NCI-H82 (cell line): ENCODE data around the gene EYS.

Experiments used
- DNase-seq: peaks from one replicate; lab custom pipeline; 2025; lab: John Stamatoyannopoulos, UW

EYS gene

DNA sequence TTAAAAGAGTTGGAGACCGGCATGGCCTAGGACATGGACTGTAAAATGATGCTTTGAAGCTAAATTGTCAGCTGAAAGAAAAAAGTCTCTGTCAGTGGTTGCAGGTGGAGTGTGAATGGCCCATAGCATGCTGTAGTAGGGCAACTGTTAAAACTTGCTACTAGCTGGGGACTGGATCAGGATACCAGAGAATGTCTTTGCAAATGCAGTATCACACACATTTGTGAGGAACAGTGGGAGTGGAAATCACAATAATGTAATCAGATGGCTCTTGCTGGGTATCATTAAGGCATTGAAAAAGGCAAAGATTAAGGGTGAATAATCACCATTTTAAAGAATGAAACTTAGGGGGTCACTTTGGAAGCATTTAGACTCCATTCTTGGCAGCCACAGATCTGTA is 737.9 kb downstream of the EYS start:
- no peak for DNase-seq

GRCh38 chr6:64955435-64955848 is 751.6 kb downstream of the EYS start:
- no peak for DNase-seq

DNA sequence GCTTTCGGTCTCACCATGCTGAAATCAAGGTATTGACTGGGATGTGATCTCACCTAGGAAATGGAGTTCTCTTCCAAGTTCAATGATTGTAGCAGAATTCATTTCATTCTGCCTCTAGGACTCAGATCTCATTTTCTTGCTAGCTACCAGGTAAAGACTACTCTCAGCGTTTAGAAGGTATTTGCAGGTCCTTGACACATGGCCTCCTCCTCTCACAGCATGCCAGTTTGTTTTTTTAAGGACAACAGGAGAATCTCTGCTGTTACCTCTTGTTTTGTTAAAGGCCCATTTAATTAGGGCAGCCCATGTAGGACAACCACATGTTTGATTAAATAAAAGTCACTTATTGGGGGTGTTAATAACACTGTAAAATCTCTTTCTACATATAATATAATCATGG is 757.8 kb downstream of the EYS start:
- DNase-seq, result peak; percentile 1

DNA sequence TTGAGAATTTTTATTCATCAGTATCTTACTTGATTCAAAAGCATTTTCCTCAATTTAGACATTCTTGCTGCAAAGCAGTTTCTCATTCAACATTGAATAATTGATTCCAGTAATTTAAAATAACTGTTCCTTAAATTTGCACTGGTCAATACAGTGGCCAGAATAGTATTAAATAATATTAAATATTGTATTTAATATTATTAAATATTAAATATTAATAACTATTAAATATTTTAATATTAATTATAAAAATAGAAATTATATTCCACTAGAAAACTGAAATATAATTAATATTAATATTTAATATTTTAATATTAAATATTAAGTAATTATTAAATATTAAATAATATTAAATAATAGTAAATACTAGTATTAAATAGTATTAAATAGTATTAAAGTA is 758.8 kb downstream of the EYS start:
- no peak for DNase-seq

DNA sequence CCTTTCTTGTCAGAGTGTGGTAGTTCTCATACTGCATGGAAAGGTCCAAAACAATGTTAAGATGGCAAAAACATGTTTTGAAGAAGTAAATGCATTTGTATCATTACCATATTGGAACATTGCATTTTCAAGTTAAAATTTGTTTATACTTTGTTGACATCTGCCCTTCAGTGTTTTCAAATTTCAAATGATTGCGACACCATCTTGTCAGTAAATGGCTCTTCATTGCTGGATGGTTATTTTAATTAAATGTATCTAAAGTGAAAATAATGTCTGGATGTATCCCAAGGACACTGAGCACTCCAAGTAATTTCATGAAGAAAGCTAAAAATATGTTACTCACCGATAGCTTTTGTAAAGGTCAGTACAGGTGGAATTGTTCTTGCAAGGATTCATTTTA is 761.6 kb downstream of the EYS start:
- DNase-seq, result no peak

- DNase-seq, result no peak
These were observed 774.5 kb downstream of the EYS start for GRCh38 chr6:64932486-64932885.

DNA sequence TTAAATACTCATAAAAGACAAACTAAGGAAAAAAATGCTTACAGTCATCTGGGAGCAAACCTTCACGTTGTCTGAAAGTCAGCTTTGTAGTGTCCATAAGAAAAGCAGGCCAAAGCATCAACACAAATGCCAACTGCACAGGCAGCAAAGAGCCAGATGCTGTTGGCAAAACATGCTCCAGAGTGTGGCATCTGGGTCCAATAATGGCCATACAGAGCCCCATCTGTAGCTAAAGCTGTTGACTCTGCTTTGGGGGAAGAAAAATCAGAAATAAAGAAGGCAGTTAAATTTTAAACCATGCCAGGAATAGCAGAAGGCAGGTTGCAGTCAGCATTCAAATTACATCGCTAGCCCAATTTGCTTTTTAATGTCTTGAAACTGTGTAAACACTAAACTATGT is 776.3 kb downstream of the EYS start:
- DNase-seq, result no peak

DNA sequence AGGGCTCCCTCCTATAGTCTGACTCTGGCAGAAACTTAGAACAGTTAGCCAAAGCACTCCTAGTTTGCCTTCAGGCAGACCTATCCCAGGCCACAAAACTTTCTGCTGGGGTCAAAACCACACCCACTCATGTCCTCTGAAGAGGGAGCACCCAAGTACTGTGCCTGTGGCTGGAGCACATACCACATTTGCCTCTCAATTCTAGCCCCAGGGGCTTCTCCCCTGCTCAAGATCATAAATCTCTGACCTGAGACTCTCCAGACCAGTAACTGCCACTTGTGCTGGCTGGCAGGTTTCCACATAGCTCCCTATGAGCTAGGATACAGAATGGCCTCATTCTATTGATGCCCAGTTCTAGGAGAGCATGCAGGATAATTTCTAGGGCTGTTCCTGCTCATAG is 781.0 kb downstream of the EYS start:
- no peak for DNase-seq

GRCh38 chr6:64920257-64920656 is 786.8 kb downstream of the EYS start:
- no peak for DNase-seq

DNA sequence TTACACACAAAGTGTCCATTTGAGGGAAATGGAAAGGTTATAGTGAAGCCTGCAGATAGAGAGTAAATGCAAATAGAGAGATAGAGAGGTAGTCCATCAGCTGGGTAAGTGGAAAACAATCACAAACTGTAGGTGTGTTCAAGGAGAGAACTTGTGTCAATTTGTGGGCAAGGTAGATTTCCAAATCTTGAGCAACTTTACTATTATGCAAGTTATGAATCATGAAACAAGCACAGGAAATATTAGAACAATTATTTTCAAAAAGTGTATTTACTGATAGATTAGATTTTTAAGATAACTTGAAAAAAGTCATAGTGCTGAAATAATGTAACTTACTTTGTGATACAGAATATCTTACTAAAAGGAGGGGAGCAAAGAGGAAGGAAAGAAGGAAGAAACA is 792.9 kb downstream of the EYS start:
- DNase-seq, result no peak

GRCh38 chr6:64912966-64913365 is 794.1 kb downstream of the EYS start:
- DNase-seq, result no peak

- no peak for DNase-seq
These were observed 798.9 kb downstream of the EYS start for GRCh38 chr6:64908104-64908503.

- no peak for DNase-seq
These were observed 802.4 kb downstream of the EYS start for GRCh38 chr6:64904616-64905015.

DNA sequence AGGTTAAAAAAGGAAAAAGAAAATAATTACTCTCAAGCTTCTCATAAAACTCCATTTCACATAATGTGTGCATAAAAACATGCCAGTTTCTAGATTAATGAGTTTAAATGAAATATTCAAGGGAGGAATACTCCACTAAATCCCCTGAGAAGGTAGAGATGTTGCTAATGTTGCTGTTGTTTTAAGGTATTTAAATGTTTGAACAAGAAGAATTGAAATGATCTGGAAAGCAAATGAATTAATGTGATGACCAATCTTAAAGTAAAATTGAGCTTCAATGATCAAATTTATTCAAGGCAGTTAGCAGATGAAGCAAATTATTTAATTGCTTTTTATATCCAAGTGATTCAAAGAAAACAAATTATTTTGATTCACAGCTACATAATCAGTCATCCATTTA is 804.4 kb downstream of the EYS start:
- DNase-seq, result no peak

DNA sequence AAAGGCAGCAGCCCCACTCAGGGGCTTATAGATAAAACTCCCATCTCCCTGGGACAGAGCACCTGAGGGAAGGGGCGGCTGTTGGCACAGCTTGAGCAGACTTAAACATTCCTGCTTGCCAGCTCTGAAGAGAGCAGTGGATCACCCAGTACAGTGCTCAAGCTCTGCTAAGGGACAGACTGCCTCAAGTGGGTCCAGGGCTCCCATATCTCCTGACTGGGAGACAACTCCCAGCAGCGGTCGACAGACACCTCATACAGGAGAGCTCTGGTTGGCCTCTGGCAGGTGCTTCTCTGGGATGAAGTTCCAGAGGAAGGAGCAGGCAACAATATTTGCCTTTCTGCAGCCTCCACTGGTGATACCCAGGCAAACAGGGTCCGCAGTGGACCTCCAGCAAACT is 810.1 kb downstream of the EYS start:
- no peak for DNase-seq

- DNase-seq, result no peak
These were observed 811.1 kb downstream of the EYS start for GRCh38 chr6:64895945-64896344.

- no peak for DNase-seq
These were observed 816.4 kb downstream of the EYS start for GRCh38 chr6:64890609-64891008.

GRCh38 chr6:64889144-64889543 is 817.9 kb downstream of the EYS start:
- DNase-seq, result no peak

GRCh38 chr6:64874776-64875175 is 832.2 kb downstream of the EYS start:
- DNase-seq, result no peak

DNA sequence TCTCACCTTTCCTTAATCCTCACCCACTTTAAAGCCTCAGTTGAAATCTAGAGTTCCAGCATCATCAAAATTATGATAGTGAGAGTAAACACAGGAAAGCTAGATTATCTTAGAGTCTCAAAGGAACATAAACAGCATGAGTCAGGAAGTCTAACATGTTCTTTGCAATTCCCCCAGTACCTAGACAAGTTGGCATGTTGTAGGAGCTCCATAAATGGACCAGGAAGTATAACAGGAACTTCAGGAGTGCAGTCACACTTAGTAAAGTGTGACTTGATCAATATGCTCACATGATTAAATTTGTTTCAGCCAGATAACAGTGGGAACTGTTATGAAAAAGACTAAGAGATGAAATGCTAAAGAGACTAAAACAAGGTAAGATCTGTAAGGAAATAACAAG is 834.4 kb downstream of the EYS start:
- no peak for DNase-seq

- no peak for DNase-seq
These were observed 845.9 kb downstream of the EYS start for GRCh38 chr6:64861039-64861651.

- no peak for DNase-seq
These were observed 846.8 kb downstream of the EYS start for GRCh38 chr6:64860203-64860602.

DNA sequence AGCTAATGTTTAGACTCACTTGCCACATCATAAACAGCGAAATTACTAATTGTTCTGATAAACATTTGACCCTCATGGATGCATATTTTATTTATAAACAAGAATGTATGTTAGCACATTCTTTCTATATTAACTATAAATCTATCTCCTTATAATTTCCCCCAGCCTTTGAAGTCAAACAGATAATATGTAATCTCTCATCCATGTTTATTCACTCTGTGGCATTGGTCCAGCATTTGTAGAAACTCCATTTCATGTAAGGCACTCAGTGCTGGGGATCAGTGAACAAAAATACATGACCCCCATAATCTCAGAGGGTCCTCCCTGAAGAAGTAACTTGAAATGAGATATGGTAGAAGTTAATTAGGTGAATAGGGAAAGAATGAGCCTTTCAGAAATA is 856.9 kb downstream of the EYS start:
- DNase-seq, result no peak

DNA sequence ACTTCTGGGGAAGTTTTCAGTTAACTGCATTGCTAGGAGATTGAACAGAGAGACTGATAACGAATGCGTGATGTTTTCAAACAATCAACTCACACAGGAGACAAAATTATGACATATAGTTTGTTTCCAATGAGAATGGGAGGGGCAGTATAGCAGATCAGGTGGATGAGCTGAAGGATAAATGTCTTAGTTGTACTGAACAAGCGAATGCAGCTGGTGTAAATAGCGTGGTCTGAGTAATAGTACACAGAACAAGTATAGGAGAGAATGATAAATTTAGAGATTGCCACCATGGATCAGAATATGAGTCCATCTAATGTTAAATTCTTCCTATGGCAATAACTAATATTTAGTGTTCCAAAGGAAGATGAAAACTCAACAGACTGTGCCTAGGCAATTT is 858.6 kb downstream of the EYS start:
- DNase-seq, result no peak

- DNase-seq, result no peak
These were observed 859.6 kb downstream of the EYS start for GRCh38 chr6:64847396-64847795.
